ENCODE data around the gene RFX4. TPM values are rescaled to one million over a fixed set of nuclear protein-coding genes. Genes with fewer than 3 reads are reported as not detected.

Gene RFX4
- total and polyA plus RNA-seq, 10 of the 15 experiments (the other 5 are each of a cell fraction or from before 2014, with no cell fraction given): 0.02 to 0.23 TPM; not detected in 8

GRCh38 chr12:106758349-106759110 lies 175.7 kb downstream of the RFX4 start:
- H3K4me2 ChIP-seq (ENCODE audit: control insufficient read depth, insufficient read depth): no peak overlapping the region
- WGBS (ENCODE audit: insufficient coverage, insufficient replicate concordance, low lambda C conversion rate, missing lambda C conversion rate): 94% methylated on average over 7 of the region's 7 CpGs
- H3K27me3 ChIP-seq (replicated peaks in 1 of 2; ENCODE audit: control insufficient read depth in 2 of 2, insufficient read depth in 2 of 2, low read length in 1 of 2): no peaks in the 10 kb centered on the region
- no peaks in the 10 kb centered on the region for H4K20me1 ChIP-seq (ENCODE audit: control insufficient read depth, insufficient read depth)
- FAIRE-seq: no peak
- no peak overlapping the region for H3K4me3 ChIP-seq
- no peak for TF ChIP-seq NR2F1 (conservative IDR thresholded peaks at IDR 0.05)
- TF ChIP-seq SMC3 (IDR thresholded peaks at IDR 0.05; ENCODE audit: borderline replicate concordance, low read length): no peak
- no peak for TF ChIP-seq E2F8 (IDR thresholded peaks at IDR 0.05; ENCODE audit: low read depth, partially characterized antibody)
- TF ChIP-seq SUZ12 (IDR thresholded peaks at IDR 0.05; ENCODE audit: unreplicated experiment): no peak
- TF ChIP-seq MYB (IDR thresholded peaks at IDR 0.05; ENCODE audit: borderline replicate concordance, low read depth, low read length): no peak
- TF ChIP-seq IRF4 (IDR thresholded peaks at IDR 0.05; ENCODE audit: low read depth, low read length): no peak
- TF ChIP-seq, protein P1, sequence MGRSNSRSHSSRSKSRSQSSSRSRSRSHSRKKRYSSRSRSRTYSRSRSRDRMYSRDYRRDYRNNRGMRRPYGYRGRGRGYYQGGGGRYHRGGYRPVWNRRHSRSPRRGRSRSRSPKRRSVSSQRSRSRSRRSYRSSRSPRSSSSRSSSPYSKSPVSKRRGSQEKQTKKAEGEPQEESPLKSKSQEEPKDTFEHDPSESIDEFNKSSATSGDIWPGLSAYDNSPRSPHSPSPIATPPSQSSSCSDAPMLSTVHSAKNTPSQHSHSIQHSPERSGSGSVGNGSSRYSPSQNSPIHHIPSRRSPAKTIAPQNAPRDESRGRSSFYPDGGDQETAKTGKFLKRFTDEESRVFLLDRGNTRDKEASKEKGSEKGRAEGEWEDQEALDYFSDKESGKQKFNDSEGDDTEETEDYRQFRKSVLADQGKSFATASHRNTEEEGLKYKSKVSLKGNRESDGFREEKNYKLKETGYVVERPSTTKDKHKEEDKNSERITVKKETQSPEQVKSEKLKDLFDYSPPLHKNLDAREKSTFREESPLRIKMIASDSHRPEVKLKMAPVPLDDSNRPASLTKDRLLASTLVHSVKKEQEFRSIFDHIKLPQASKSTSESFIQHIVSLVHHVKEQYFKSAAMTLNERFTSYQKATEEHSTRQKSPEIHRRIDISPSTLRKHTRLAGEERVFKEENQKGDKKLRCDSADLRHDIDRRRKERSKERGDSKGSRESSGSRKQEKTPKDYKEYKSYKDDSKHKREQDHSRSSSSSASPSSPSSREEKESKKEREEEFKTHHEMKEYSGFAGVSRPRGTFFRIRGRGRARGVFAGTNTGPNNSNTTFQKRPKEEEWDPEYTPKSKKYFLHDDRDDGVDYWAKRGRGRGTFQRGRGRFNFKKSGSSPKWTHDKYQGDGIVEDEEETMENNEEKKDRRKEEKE (IDR thresholded peaks at IDR 0.05): no peak
- TF ChIP-seq CHD1 (IDR thresholded peaks at IDR 0.05; ENCODE audit: low read depth, low read length): no peak
- TF ChIP-seq ZNF622 (IDR thresholded peaks at IDR 0.05): no peak
- TF ChIP-seq BHLHE40 (IDR thresholded peaks at IDR 0.05; ENCODE audit: borderline replicate concordance in 1 of 2, low read depth in 2 of 2, low read length in 1 of 2): no peak
- no peak for TF ChIP-seq BACH1 (IDR thresholded peaks at IDR 0.05; ENCODE audit: borderline replicate concordance)
- no peak for TF ChIP-seq SIX5 (IDR thresholded peaks at IDR 0.05; ENCODE audit: low read depth, low read length, severe bottlenecking)
- no peak for TF ChIP-seq ZNF24 (IDR thresholded peaks at IDR 0.05)
- no peak for TF ChIP-seq RELB (IDR thresholded peaks at IDR 0.05; ENCODE audit: low read depth)
- no TSS peak for BruUV-seq (replicated peaks)
- no peak for ATAC-seq
- intact Hi-C loops (cut with micrococcal nuclease; ENCODE audit: unreplicated experiment) (no loop called here), in situ Hi-C loops (cut with MboI) (no loop called here)
- H3K9ac ChIP-seq (ENCODE audit: control insufficient read depth, insufficient read depth, low read length): no peak overlapping the region
- POLR2A ChIA-PET: interaction anchor here (0.5 kb wide), 1 partner anchor 27 kb away, joined by 12 read pairs; no protein-coding TSS in a partner anchor
- H3K27ac ChIP-seq (ENCODE audit: control insufficient read depth, insufficient read depth): no peak overlapping the region
- no peaks in the 10 kb centered on the region for H3K9me3 ChIP-seq (replicated peaks; ENCODE audit: control insufficient read depth, insufficient read depth, low read length)
- RAD21 ChIA-PET (ENCODE audit: unreplicated experiment): interaction anchor here (0.9 to 1.5 kb wide), 2 partner anchors 14 to 83 kb away, joined by 3 read pairs; no protein-coding TSS in a partner anchor
- DNase-seq (ENCODE audit: low read depth, low spot score): no peak
- CTCF ChIA-PET: interaction anchor here (1.3 kb wide), 1 partner anchor 65 kb away, joined by 3 read pairs; no protein-coding TSS in a partner anchor
- peaks cover 38% of the 10 kb centered on the region for H3K4me1 ChIP-seq (ENCODE audit: control insufficient read depth, insufficient read depth, low read length)
- H2AFZ ChIP-seq (ENCODE audit: control insufficient read depth, low read depth, low read length): no peak overlapping the region
- SMC1A ChIA-PET (ENCODE audit: uncharacterized antibody, unreplicated experiment): interaction anchor here (0.7 to 1.1 kb wide), 3 partner anchors 8 to 21 kb away, joined by 3 read pairs; no protein-coding TSS in a partner anchor
- no peaks in the 10 kb centered on the region for H3K36me3 ChIP-seq (ENCODE audit: control insufficient read depth in 2 of 2, insufficient read depth in 2 of 2, low read length in 1 of 2)
- no peaks in the 10 kb centered on the region for H3K79me2 ChIP-seq (ENCODE audit: control insufficient read depth, insufficient read depth, low read length)

Measured in GM12878 (cell line).